Glutamatergic neuron (in vitro differentiated cells): ENCODE data around the gene ZBED4. TPM values are rescaled to one million over a fixed set of nuclear protein-coding genes. Genes with fewer than 3 reads are reported as not detected.

ENCODE experiments used
- DNase-seq: peaks from one replicate; pipeline ENCODE4 v3.0.0; 2022
- H3K27ac Mint-ChIP-seq: one replicate; pipeline ENCODE4 v1.8.0; 2020; ENCODE audit warnings: mild to moderate bottlenecking, mixed read lengths, inconsistent platforms; ENCODE audit not compliant: unreplicated experiment
- H3K27me3 Mint-ChIP-seq: one replicate; pipeline ENCODE4 v1.8.0; 2020; ENCODE audit warnings: mild to moderate bottlenecking, moderate library complexity, mixed read lengths, inconsistent platforms; ENCODE audit not compliant: unreplicated experiment
- H3K36me3 Mint-ChIP-seq: one replicate; pipeline ENCODE4 v1.8.0; 2020; ENCODE audit warnings: mild to moderate bottlenecking, mixed read lengths, inconsistent platforms; ENCODE audit not compliant: unreplicated experiment
- H3K4me1 Mint-ChIP-seq: one replicate; pipeline ENCODE4 v1.8.0; 2020; ENCODE audit warnings: mild to moderate bottlenecking, low read depth, mixed read lengths, inconsistent platforms; ENCODE audit not compliant: unreplicated experiment
- H3K4me3 Mint-ChIP-seq: one replicate; pipeline ENCODE4 v1.8.0; 2020; ENCODE audit warnings: mild to moderate bottlenecking, mixed read lengths, inconsistent platforms; ENCODE audit not compliant: unreplicated experiment
- H3K9me3 Mint-ChIP-seq: one replicate; pipeline ENCODE4 v1.8.0; 2020; ENCODE audit warnings: mild to moderate bottlenecking, moderate library complexity, mixed read lengths, inconsistent platforms; ENCODE audit not compliant: unreplicated experiment
- CTCF ChIP-seq: fragments of 200-600 bp; sonication (generic); IDR thresholded peaks from one replicate; pipeline ENCODE4 v1.5.0; 2021; ENCODE audit not compliant: partially characterized antibody, unreplicated experiment
- total RNA-seq: library from RNA; stranded (reverse); fragmentation: NEBNext Ultra II Directional; extraction: Animal tissue kit (Norgen Biotek cat#: 25700); gene quantifications from one replicate; pipeline ENCODE4 v1.2.1, GENCODE V29; 2021; ENCODE audit not compliant: unreplicated experiment

The ZBED4 gene
- total RNA-seq, 1 donor from 2014 or later = 53.5 TPM

- Mint-ChIP-seq H3K4me3 (no peak overlapping the region), H3K27ac (no peak overlapping the region), H3K4me1 (peaks cover 22% of the 10 kb centered on the region), H3K27me3 (peaks cover 12% of the 10 kb centered on the region), H3K9me3 (peaks cover 24% of the 10 kb centered on the region), H3K36me3 (peaks cover 46% of the 10 kb centered on the region)
- no peak for TF ChIP-seq CTCF
- no peak for DNase-seq
These were observed 32.9 kb downstream of the ZBED4 start for GRCh38 chr22:49886346-49887063.

GRCh38 chr22:49887064-49887451 lies 33.4 kb downstream of the ZBED4 start:
- peaks cover 10% of the 10 kb centered on the region for H3K27me3 Mint-ChIP-seq
- no peak overlapping the region for H3K4me3 Mint-ChIP-seq
- no peak for TF ChIP-seq CTCF

GRCh38 chr22:49887702-49888101 lies 34.1 kb downstream of the ZBED4 start:
- peaks cover 45% of the 10 kb centered on the region for H3K36me3 Mint-ChIP-seq
- H3K4me1 Mint-ChIP-seq = peaks cover 21% of the 10 kb centered on the region
- no peak for TF ChIP-seq CTCF
- peak overlapping the region; percentile 73 for H3K27ac Mint-ChIP-seq
- H3K9me3 Mint-ChIP-seq = peaks cover 27% of the 10 kb centered on the region
- H3K4me3 Mint-ChIP-seq = no peak overlapping the region
- H3K27me3 Mint-ChIP-seq = peaks cover 10% of the 10 kb centered on the region
- no peak for DNase-seq

More at GRCh38 chr22:49887064-49887451, 33.4 kb downstream of the ZBED4 start:
- no peak for DNase-seq
- no peak overlapping the region for H3K27ac Mint-ChIP-seq
- peaks cover 27% of the 10 kb centered on the region for H3K9me3 Mint-ChIP-seq
- H3K36me3 Mint-ChIP-seq = peaks cover 48% of the 10 kb centered on the region
- peaks cover 22% of the 10 kb centered on the region for H3K4me1 Mint-ChIP-seq

- DNase-seq = no peak
- peaks cover 22% of the 10 kb centered on the region for H3K9me3 Mint-ChIP-seq
- peaks cover 9% of the 10 kb centered on the region for H3K27me3 Mint-ChIP-seq
- no peak for TF ChIP-seq CTCF
- peaks cover 20% of the 10 kb centered on the region for H3K4me1 Mint-ChIP-seq
- H3K27ac Mint-ChIP-seq = no peak overlapping the region
- no peak overlapping the region for H3K4me3 Mint-ChIP-seq
- peaks cover 44% of the 10 kb centered on the region for H3K36me3 Mint-ChIP-seq
These were observed 35.4 kb downstream of the ZBED4 start for GRCh38 chr22:49889071-49889470.

- peaks cover 23% of the 10 kb centered on the region for H3K4me1 Mint-ChIP-seq
- H3K4me3 Mint-ChIP-seq = no peak overlapping the region
- TF ChIP-seq CTCF = no peak
- H3K9me3 Mint-ChIP-seq = peaks cover 19% of the 10 kb centered on the region
- peaks cover 39% of the 10 kb centered on the region for H3K36me3 Mint-ChIP-seq
- peaks cover 17% of the 10 kb centered on the region for H3K27me3 Mint-ChIP-seq
- no peak overlapping the region for H3K27ac Mint-ChIP-seq
- no peak for DNase-seq
These were observed 38.7 kb downstream of the ZBED4 start for GRCh38 chr22:49892226-49892899.
